Measurements from ENCODE around the gene APOB.

DNA sequence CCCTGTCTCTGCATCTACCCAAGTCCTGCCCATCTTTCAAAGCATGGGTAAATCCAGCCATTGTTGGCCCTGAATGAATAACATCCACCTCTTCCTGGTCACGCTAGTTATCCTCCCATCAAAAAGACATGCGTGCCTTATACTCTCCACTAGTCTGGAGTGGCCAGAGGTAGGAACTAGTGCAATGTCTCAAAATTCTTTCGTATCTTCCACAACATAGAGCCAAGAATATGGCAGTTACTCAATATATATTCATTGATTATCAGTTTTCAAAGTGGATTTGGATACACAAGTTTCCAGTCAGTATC, 8.9 kb downstream of the APOB start:
- TF ChIP-seq, protein P1, sequence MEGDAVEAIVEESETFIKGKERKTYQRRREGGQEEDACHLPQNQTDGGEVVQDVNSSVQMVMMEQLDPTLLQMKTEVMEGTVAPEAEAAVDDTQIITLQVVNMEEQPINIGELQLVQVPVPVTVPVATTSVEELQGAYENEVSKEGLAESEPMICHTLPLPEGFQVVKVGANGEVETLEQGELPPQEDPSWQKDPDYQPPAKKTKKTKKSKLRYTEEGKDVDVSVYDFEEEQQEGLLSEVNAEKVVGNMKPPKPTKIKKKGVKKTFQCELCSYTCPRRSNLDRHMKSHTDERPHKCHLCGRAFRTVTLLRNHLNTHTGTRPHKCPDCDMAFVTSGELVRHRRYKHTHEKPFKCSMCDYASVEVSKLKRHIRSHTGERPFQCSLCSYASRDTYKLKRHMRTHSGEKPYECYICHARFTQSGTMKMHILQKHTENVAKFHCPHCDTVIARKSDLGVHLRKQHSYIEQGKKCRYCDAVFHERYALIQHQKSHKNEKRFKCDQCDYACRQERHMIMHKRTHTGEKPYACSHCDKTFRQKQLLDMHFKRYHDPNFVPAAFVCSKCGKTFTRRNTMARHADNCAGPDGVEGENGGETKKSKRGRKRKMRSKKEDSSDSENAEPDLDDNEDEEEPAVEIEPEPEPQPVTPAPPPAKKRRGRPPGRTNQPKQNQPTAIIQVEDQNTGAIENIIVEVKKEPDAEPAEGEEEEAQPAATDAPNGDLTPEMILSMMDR (IDR thresholded peaks at IDR 0.05; ENCODE audit: borderline replicate concordance, extremely low read depth, low read length, poor library complexity, severe bottlenecking), result no peak
- TF ChIP-seq EZH2 (IDR thresholded peaks at IDR 0.05; ENCODE audit: borderline replicate concordance, low read depth, low read length, severe bottlenecking), result no peak

Data from DND-41 (cell line).